Thymus (tissue), 11 donors: ENCODE data around the gene RILP. TPM values are rescaled to one million over a fixed set of nuclear protein-coding genes. Genes with fewer than 3 reads are reported as not detected.
A peak's percentile ranks its signal among the peaks of the same experiment; 100 is the strongest.

ENCODE experiments used
- DNase-seq, 9 donors: peaks; one replicate each; pipeline ENCODE4 v3.0.0-alpha.2; 2013; ENCODE audit warnings: low spot score in 9 of 9, low read depth in 6 of 9, missing footprints in 1 of 9
- H3K27ac ChIP-seq, 2 donors: one replicate each; pipeline ENCODE4 v1.5.1; 2013; ENCODE audit warnings: control low read depth in 1 of 2, low read depth in 1 of 2, low read length in 1 of 2, mild to moderate bottlenecking in 1 of 2, moderate library complexity in 1 of 2
- H3K27me3 ChIP-seq, 2 donors: one replicate each; pipeline ENCODE4 v1.5.1; 2013; ENCODE audit warnings: low read length in 1 of 2; ENCODE audit not compliant: control insufficient read depth in 2 of 2, insufficient read depth in 1 of 2
- H3K36me3 ChIP-seq, 2 donors: one replicate each; pipeline ENCODE4 v1.5.1; 2013; ENCODE audit warnings: low read length in 1 of 2, mild to moderate bottlenecking in 1 of 2, moderate library complexity in 1 of 2; ENCODE audit not compliant: control insufficient read depth in 2 of 2, insufficient read depth in 2 of 2
- H3K4me1 ChIP-seq, 2 donors: one replicate each; pipeline ENCODE4 v1.5.1; 2013; ENCODE audit warnings: low read length in 2 of 2; ENCODE audit not compliant: control insufficient read depth in 2 of 2, insufficient read depth in 2 of 2
- H3K4me3 ChIP-seq, 2 donors: one replicate each; pipeline ENCODE4 v1.5.1; 2013; ENCODE audit warnings: low read length in 2 of 2, control low read depth in 1 of 2, mild to moderate bottlenecking in 1 of 2
- H3K9me3 ChIP-seq, 2 donors: one replicate each; pipeline ENCODE4 v1.5.1; 2013; ENCODE audit warnings: low read length in 1 of 2, mild to moderate bottlenecking in 1 of 2; ENCODE audit not compliant: control insufficient read depth in 2 of 2, insufficient read depth in 1 of 2
- WGBS: extraction: QIAGEN DNeasy Blood & Tissue Kit; methylation state at CpG from one replicate; pipeline ENCODE4 v1.1.7; 2013; 5-methylcytosine and 5-hydroxymethylcytosine counted together
- polyA plus RNA-seq: library from polyadenylated mRNA; stranded (reverse); fragments of 200-250 nt; gene quantifications from one replicate; pipeline ENCODE4 v1.2.3, GENCODE V29; 2013
- total RNA-seq: library from RNA; stranded (reverse); fragments of 120-200 nt; gene quantifications from one replicate; pipeline ENCODE4 v1.2.4, GENCODE V29; 2013
- donor health status: healthy.

Gene RILP
- total and polyA plus RNA-seq, 2 donors = 5.4 to 11.7 TPM

GRCh38 chr17:1626333-1626732 lies 23.3 kb downstream of the RILP start:
- peaks cover 5 to 26% of the 10 kb centered on the region in 2 donors for H3K36me3 ChIP-seq
- peaks cover 5 to 43% of the 10 kb centered on the region in 2 donors for H3K4me1 ChIP-seq
- 89% methylated on average over 3 of the region's 3 CpGs for WGBS
- H3K27ac ChIP-seq = peak overlapping the region in 1 of 2 donors; percentile 87
- peaks cover 0 to 11% of the 10 kb centered on the region in 2 donors for H3K27me3 ChIP-seq
- no peak for DNase-seq
- peaks cover 0 to 10% of the 10 kb centered on the region in 2 donors for H3K9me3 ChIP-seq
- H3K4me3 ChIP-seq = peak overlapping the region in 1 of 2 donors; percentile 53

DNA sequence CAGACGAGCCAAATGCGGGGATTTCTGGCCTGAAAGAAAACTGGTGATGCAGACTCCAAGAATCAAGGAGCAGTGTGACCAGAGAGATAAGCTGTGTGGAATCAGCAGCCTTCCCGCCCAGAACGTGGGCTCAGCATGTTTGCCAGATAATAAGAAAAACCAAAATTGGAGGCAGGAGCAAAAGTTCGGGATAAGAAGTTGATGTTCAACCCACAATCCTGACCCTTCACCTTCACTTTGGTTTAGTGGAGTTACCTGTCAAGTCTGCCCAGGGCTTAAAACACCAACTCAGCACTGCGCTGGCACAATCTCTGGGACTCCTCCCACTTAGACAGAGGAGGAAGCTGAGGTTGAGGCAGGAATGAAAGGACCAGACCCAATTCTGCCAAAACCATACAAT lies 24.1 kb downstream of the RILP start:
- Histone ChIP-seq H3K4me1 (peaks cover 5 to 44% of the 10 kb centered on the region in 2 donors), H3K9me3 (peaks cover 0 to 10% of the 10 kb centered on the region in 2 donors), H3K4me3 (no peak overlapping the region), H3K27me3 (peaks cover 0 to 11% of the 10 kb centered on the region in 2 donors), H3K27ac (no peak overlapping the region), H3K36me3 (peaks cover 10 to 29% of the 10 kb centered on the region in 2 donors)
- DNase-seq = no peak
- WGBS = 86% methylated on average over 6 of the region's 6 CpGs

DNA sequence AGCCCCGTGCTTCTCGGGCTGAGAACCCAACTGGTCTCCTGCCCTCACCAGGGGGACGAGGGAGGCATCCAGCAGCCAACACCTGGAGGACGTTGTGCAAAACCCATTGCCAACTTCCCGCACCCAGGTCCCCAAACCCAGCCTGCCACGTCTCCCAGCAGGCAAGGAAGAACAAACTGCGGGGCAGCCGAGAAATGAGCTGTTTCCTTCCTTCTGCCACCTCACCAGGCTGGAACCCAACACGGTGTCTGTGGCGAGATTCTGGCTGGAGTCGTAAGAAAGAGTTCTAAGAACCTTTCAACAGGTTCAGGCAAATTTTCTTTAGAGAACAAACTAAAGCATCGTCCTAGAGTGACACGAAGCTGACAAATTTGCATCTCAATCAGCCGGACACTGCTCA lies 24.6 kb downstream of the RILP start:
- Histone ChIP-seq H3K9me3 (peaks cover 0 to 10% of the 10 kb centered on the region in 2 donors), H3K36me3 (peaks cover 14 to 32% of the 10 kb centered on the region in 2 donors), H3K27ac (no peak overlapping the region), H3K4me3 (no peak overlapping the region), H3K4me1 (peaks cover 5 to 42% of the 10 kb centered on the region in 2 donors), H3K27me3 (peaks cover 0 to 9% of the 10 kb centered on the region in 2 donors)
- 59% methylated on average over 14 of the region's 14 CpGs for WGBS
- DNase-seq = no peak

DNA sequence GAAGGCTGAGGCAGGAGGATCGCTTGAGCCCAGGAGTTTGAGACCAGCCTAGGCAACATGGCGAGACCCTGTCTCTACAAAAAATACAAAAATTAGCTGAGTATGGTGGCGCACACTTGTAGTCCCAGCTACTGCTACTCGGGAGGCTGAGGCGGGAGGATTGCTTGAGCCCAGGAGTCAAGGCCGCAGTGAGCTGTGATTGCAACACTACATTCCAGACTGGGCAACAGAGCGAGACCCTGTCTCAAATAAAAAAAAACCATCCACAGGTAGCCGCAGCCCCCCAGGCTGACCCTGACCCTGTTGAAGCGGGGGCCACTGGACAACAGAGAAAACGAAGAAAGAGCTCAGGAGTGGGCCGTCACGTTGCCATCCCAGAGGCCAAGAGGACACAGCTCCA lies 25.0 kb downstream of the RILP start:
- no peak overlapping the region for H3K27ac ChIP-seq
- peaks cover 5 to 37% of the 10 kb centered on the region in 2 donors for H3K4me1 ChIP-seq
- no peak for DNase-seq
- peaks cover 0 to 5% of the 10 kb centered on the region in 2 donors for H3K27me3 ChIP-seq
- H3K4me3 ChIP-seq = no peak overlapping the region
- peaks cover 0 to 8% of the 10 kb centered on the region in 2 donors for H3K9me3 ChIP-seq
- peaks cover 16 to 34% of the 10 kb centered on the region in 2 donors for H3K36me3 ChIP-seq
- WGBS = 90% methylated on average over 12 of the region's 12 CpGs

DNA sequence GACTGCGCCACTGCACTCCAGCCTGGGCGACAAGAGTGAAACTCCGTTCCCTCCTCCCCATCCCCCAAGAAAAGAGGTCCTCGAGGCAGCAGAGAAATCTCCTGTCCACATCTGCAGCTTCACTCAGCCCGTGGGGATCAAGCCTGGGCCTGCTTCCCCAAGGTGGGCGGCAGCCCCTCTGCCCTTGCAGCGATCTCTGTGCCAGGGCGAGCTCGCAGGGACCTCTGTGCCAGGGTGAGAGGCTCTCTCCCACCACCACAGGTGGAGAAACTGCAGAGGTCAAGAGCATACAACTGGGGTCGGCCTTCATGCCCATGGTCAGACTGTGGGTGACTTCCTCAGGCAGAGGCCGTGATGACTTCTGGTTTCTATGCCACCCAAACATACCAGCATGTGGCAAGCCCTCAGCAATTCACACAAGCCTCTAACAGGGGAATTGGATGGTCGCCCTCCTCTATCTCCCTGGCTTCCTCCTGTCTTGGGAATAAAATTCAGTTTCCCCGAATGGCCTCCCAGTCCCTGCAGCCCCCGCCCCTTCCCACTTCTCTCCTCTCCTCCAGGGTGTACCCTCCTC lies 26.5 kb downstream of the RILP start:
- Histone ChIP-seq H3K27ac (no peak overlapping the region), H3K9me3 (peaks cover 0 to 2% of the 10 kb centered on the region in 2 donors), H3K36me3 (peaks cover 21 to 40% of the 10 kb centered on the region in 2 donors), H3K4me3 (no peak overlapping the region), H3K27me3 (no peaks in the 10 kb centered on the region), H3K4me1 (peaks cover 5 to 35% of the 10 kb centered on the region in 2 donors)
- DNase-seq = no peak
- WGBS = 97% methylated on average over 14 of the region's 14 CpGs

DNA sequence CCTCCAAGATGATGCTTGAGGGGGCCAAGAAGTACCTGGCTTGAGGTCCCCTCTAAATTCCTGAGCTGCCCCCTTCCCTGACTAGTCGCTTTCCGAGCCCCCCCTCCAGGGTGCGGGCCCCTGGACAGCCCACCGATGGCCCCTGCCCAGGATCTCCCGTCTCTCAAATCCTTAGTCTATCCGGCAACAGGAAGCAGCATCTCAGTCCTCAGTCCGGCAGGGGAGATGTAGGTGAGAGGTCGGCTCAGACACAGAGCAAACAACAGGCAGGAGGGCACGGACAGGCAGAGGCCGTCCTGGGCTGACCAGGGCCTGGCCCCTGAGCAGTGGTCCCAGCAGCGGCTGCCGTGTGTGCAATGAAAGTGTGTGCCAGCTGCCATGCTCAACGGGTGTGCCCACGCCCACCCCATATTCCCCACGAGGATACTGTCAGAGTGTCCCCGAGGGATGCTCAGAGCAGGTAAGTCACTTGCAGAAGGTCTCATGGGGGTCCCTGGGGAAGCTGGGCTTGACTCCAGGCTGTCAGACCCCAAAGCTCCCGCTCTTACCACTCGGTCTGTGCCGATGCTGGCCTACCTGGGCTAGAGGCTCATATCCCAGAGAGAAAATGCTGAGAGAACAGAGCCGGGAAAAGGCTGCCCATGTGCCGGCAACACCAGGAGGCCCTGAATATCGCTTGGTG lies 28.3 kb downstream of the RILP start:
- no peak for DNase-seq
- WGBS = 95% methylated on average over 22 of the region's 22 CpGs
- no peak overlapping the region for H3K27ac ChIP-seq

DNA sequence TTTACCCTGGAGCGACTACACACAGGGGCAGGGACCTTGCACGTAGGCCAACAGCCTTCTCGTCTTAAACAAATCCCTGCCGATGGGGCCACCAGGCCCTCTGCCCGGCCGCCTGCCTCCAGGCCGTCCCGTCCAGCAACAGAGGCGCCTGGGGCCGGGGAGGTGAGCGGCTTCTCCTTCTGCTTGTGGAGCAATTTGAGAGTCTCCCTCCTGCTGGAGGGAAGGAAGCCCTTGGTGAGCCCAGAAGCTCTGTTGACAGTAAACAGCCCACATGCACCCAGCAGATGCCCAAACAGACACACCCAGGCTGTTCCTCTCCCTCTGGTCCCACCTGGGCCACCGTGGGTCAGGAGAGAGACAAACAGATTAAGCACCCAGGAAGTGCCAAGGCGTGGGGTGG lies 29.2 kb downstream of the RILP start:
- no peak for DNase-seq
- 92% methylated on average over 13 of the region's 13 CpGs for WGBS
- Histone ChIP-seq H3K27ac (no peak overlapping the region), H3K4me3 (no peak overlapping the region), H3K4me1 (peaks cover 0 to 21% of the 10 kb centered on the region in 2 donors), H3K36me3 (peaks cover 36 to 44% of the 10 kb centered on the region in 2 donors), H3K9me3 (no peaks in the 10 kb centered on the region), H3K27me3 (no peaks in the 10 kb centered on the region)

More for the DNA sequence above, 28.3 kb downstream of the RILP start:
- H3K4me1 ChIP-seq = peaks cover 3 to 30% of the 10 kb centered on the region in 2 donors
- H3K4me3 ChIP-seq = no peak overlapping the region
- no peaks in the 10 kb centered on the region for H3K9me3 ChIP-seq
- peaks cover 31 to 44% of the 10 kb centered on the region in 2 donors for H3K36me3 ChIP-seq
- no peaks in the 10 kb centered on the region for H3K27me3 ChIP-seq

DNA sequence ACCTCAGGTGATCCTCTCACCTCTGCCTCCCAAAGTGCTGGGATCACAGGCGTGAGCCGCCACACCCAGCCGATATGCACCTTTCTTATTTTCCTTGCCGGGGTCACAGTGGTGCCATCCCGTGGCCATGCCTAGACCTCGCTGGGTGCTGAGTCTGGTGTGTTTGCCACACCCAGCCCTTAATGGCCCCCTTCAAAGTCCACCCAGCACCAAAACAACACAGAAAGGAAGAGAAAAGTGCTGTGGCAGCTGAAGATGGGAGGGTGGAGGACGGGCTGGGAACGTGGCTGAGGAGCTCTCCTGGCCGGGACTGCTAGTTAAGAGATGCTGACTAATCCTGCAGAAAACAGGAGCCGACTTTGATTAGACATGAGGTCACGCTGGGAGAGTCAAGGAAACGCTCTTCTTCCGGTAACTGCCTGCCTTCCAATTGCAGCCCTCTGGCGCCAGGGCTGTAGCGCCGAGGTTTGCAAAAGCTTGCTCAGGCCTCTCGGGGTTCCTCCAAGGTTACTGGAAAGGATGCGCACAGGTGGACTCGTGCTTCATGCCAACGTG lies 32.0 kb downstream of the RILP start:
- no peak for DNase-seq
- WGBS = 84% methylated on average over 20 of the region's 20 CpGs
- H3K27me3 ChIP-seq = no peaks in the 10 kb centered on the region
- H3K9me3 ChIP-seq = no peaks in the 10 kb centered on the region
- H3K4me3 ChIP-seq = no peak overlapping the region
- H3K4me1 ChIP-seq = peaks cover 0 to 12% of the 10 kb centered on the region in 2 donors
- H3K27ac ChIP-seq = peak overlapping the region in 1 of 2 donors; percentile 5
- H3K36me3 ChIP-seq = peaks cover 44 to 45% of the 10 kb centered on the region in 2 donors

- peaks cover 0 to 8% of the 10 kb centered on the region in 2 donors for H3K4me1 ChIP-seq
- DNase-seq = no peak
- H3K36me3 ChIP-seq = peaks cover 45 to 46% of the 10 kb centered on the region in 2 donors
- H3K27ac ChIP-seq = no peak overlapping the region
- H3K9me3 ChIP-seq = no peaks in the 10 kb centered on the region
- H3K27me3 ChIP-seq = no peaks in the 10 kb centered on the region
- H3K4me3 ChIP-seq = no peak overlapping the region
- WGBS = 90% methylated on average over 13 of the region's 13 CpGs
Observed at GRCh38 chr17:1616101-1616500, 33.6 kb downstream of the RILP start.
